ENCODE data around the gene AAMP.

GRCh38 chr2:218317835-218318234 lies 47.9 kb upstream of the AAMP start:
- TF ChIP-seq CTCF (IDR thresholded peaks at IDR 0.05; ENCODE audit: extremely low read depth in 1 of 2, insufficient read depth in 1 of 2, low read depth in 1 of 2, low read length in 2 of 2) (no peak), POLR2AphosphoS5 (IDR thresholded peaks at IDR 0.05; ENCODE audit: insufficient read depth, low read depth, low read length) (no peak)

Data from endothelial cell of umbilical vein (primary cell).